Activated CD8-positive, alpha-beta T cell treated with anti-CD3 and anti-CD28 coated beads for 36 hours (primary cell): ENCODE measurements around the gene SHOX. TPM values are rescaled to one million over a fixed set of nuclear protein-coding genes. Genes with fewer than 3 reads are reported as not detected.

Source experiments
- ATAC-seq: fragments of 200-7000 bp; cut with Tn5 transposase; one replicate; pipeline ENCODE4 v1.10.0; 2021; ENCODE audit warnings: mild to moderate bottlenecking, moderate library complexity
- CTCF ChIA-PET: fragments of 350-600 bp; sonication (Branson Sonifier 250); formaldehyde crosslinking; loops from one replicate; lab custom pipeline; 2021; ENCODE audit warnings: antibody characterized with exemption; lab: Charles Lee
- POLR2A ChIA-PET: fragments of 350-600 bp; sonication (Branson Sonifier 250); formaldehyde crosslinking; loops from one replicate; lab custom pipeline; 2021; ENCODE audit warnings: antibody characterized with exemption; lab: Charles Lee
- DNase-seq: peaks from one replicate; pipeline ENCODE4 v3.0.0-alpha.2; 2020
- H3K27ac Mint-ChIP-seq: one replicate; pipeline ENCODE4 v1.8.0; 2021; ENCODE audit warnings: mild to moderate bottlenecking, mixed read lengths
- H3K27me3 Mint-ChIP-seq: one replicate; pipeline ENCODE4 v1.8.0; 2021; ENCODE audit warnings: mixed read lengths
- H3K36me3 Mint-ChIP-seq: one replicate; pipeline ENCODE4 v1.8.0; 2021; ENCODE audit warnings: low read depth, mixed read lengths
- H3K4me1 Mint-ChIP-seq: one replicate; pipeline ENCODE4 v1.8.0; 2021; ENCODE audit warnings: low read depth, mixed read lengths
- H3K4me3 Mint-ChIP-seq: one replicate; pipeline ENCODE4 v1.8.0; 2021; ENCODE audit warnings: mild to moderate bottlenecking, moderate library complexity, mixed read lengths
- H3K9me3 Mint-ChIP-seq: one replicate; pipeline ENCODE4 v1.8.0; 2021; ENCODE audit warnings: mixed read lengths
- CTCF ChIP-seq: fragments of 200-600 bp; IDR thresholded peaks from one replicate; pipeline ENCODE4 v1.8.0; 2022; ENCODE audit warnings: antibody characterized with exemption, mild to moderate bottlenecking
- intact Hi-C: fragments of 100-400 bp; cut with micrococcal nuclease; formaldehyde crosslinking; loops from one replicate; pipeline ENCODE4 v1.10.0; 2022
- total RNA-seq, 2 experiments: library from RNA; stranded (reverse); gene quantifications; one replicate each; pipeline ENCODE4 v1.2.3, GENCODE V29; 2021

The SHOX gene
- total RNA-seq, 2 experiments from 2014 or later, result not detected

- intact Hi-C loops, result no loop called here
- Mint-ChIP-seq H3K36me3 (no peaks in the 10 kb centered on the region), H3K9me3 (no peaks in the 10 kb centered on the region), H3K4me3 (no peak overlapping the region), H3K27me3 (peaks cover 15% of the 10 kb centered on the region), H3K27ac (no peak overlapping the region), H3K4me1 (no peaks in the 10 kb centered on the region)
- ChIA-PET CTCF (no interaction called here), POLR2A (no interaction called here)
- DNase-seq (no peak), ATAC-seq (no peak)
- TF ChIP-seq CTCF, result no peak
These were observed 14.0 kb downstream of the SHOX start for GRCh38 chrX:644304-645281.

- peaks cover 10% of the 10 kb centered on the region for H3K27me3 Mint-ChIP-seq
- no peak for ATAC-seq
- ChIA-PET POLR2A (no interaction called here), CTCF (no interaction called here)
- no peak for TF ChIP-seq CTCF
- intact Hi-C loops, result no loop called here
- H3K27ac Mint-ChIP-seq, result no peak overlapping the region
- no peaks in the 10 kb centered on the region for H3K9me3 Mint-ChIP-seq
- no peak for DNase-seq
- H3K36me3 Mint-ChIP-seq, result no peaks in the 10 kb centered on the region
- no peak overlapping the region for H3K4me3 Mint-ChIP-seq
- H3K4me1 Mint-ChIP-seq, result no peaks in the 10 kb centered on the region
These were observed 15.6 kb downstream of the SHOX start for GRCh38 chrX:646228-646495.

- CTCF ChIA-PET, result no interaction called here
- Mint-ChIP-seq H3K4me3 (no peak overlapping the region), H3K36me3 (no peaks in the 10 kb centered on the region), H3K27me3 (peaks cover 10% of the 10 kb centered on the region), H3K4me1 (no peaks in the 10 kb centered on the region), H3K9me3 (no peaks in the 10 kb centered on the region), H3K27ac (no peak overlapping the region)
- intact Hi-C loops, result no loop called here
- POLR2A ChIA-PET, result no interaction called here
- ATAC-seq (no peak), DNase-seq (no peak)
- TF ChIP-seq CTCF, result no peak
These were observed 16.2 kb downstream of the SHOX start for GRCh38 chrX:646796-647195.

GRCh38 chrX:649166-649565, 18.6 kb downstream of the SHOX start:
- no peak overlapping the region for H3K27ac Mint-ChIP-seq
- no peak overlapping the region for H3K4me3 Mint-ChIP-seq
- DNase-seq (no peak), ATAC-seq (no peak)
- CTCF ChIA-PET, result no interaction called here
- no peaks in the 10 kb centered on the region for H3K36me3 Mint-ChIP-seq
- peaks cover 10% of the 10 kb centered on the region for H3K27me3 Mint-ChIP-seq
- H3K9me3 Mint-ChIP-seq, result no peaks in the 10 kb centered on the region
- intact Hi-C loops, result no loop called here
- TF ChIP-seq CTCF, result no peak
- POLR2A ChIA-PET, result no interaction called here
- H3K4me1 Mint-ChIP-seq, result no peaks in the 10 kb centered on the region

GRCh38 chrX:650324-650723, 19.7 kb downstream of the SHOX start:
- Mint-ChIP-seq H3K4me1 (no peaks in the 10 kb centered on the region), H3K27me3 (peaks cover 6% of the 10 kb centered on the region), H3K4me3 (no peak overlapping the region), H3K36me3 (no peaks in the 10 kb centered on the region), H3K27ac (no peak overlapping the region), H3K9me3 (no peaks in the 10 kb centered on the region)
- CTCF ChIA-PET, result no interaction called here
- TF ChIP-seq CTCF, result no peak
- DNase-seq (no peak), ATAC-seq (no peak)
- POLR2A ChIA-PET, result no interaction called here
- intact Hi-C loops, result no loop called here
